Body of pancreas (tissue), 4 donors: Measurements from ENCODE around the gene MAP2K7. TPM values are rescaled to one million over a fixed set of nuclear protein-coding genes. Genes with fewer than 3 reads are reported as not detected.

Experiments
- ATAC-seq: fragments of 150-250 bp; one replicate; pipeline ENCODE4 v1.9.1; 2016
- DNase-seq, 4 donors: peaks; one replicate each; pipeline ENCODE4 v3.0.0-alpha.2; 2019
- H3K27ac ChIP-seq, 4 donors: fragments of 200-600 bp; sonication (generic); 1 replicate in 3 of 4; 2 replicates in 1 of 4; pipeline versions ENCODE4 v1.5.1 to v1.6.1; 2016 to 2019; ENCODE audit warnings: mild to moderate bottlenecking in 1 of 4, mixed read lengths in 1 of 4, moderate library complexity in 1 of 4
- H3K27me3 ChIP-seq, 2 donors: fragments of 200-600 bp; sonication (generic); one replicate each; pipeline ENCODE4 v1.6.0; 2016; ENCODE audit warnings: mild to moderate bottlenecking in 1 of 2
- H3K36me3 ChIP-seq, 2 donors: fragments of 200-600 bp; sonication (generic); replicated peaks in 1 of 2; 2 replicates each; pipeline ENCODE4 v1.5.1; 2016; ENCODE audit warnings: low read depth in 2 of 2; ENCODE audit not compliant: insufficient read depth in 1 of 2
- H3K4me1 ChIP-seq: fragments of 200-600 bp; sonication (generic); one replicate; pipeline ENCODE4 v1.6.0; 2016
- H3K4me3 ChIP-seq, 2 donors: fragments of 200-600 bp; sonication (generic); 1 replicate in 1 of 2; 2 replicates in 1 of 2; pipeline ENCODE4 v1.5.1; 2016 to 2019
- H3K9me3 ChIP-seq, 3 donors: fragments of 200-600 bp; sonication (generic); 1 replicate in 2 of 3; 2 replicates in 1 of 3; pipeline ENCODE4 v1.5.1; 2016
- POLR2A ChIP-seq, 3 donors: fragments of 450-650 bp; IDR thresholded peaks; one replicate each; pipeline ENCODE4 v1.6.1; 2016; ENCODE audit warnings: antibody characterized with exemption in 3 of 3, mild to moderate bottlenecking in 2 of 3
- WGBS, 2 donors: methylation state at CpG; one replicate each; pipeline ENCODE4 v1.1.5; 2017; 5-methylcytosine and 5-hydroxymethylcytosine counted together
- intact Hi-C: fragments of 100-400 bp; cut with DNase I; formaldehyde crosslinking; loops from one replicate; pipeline ENCODE4 v1.15.1; 2023
- total RNA-seq, 2 donors: library from RNA; depleted of rRNA; stranded (reverse); fragments of >200 nt; gene quantifications; one replicate each; pipeline ENCODE4 v1.1.0, GENCODE V29; 2016
- TF ChIP-seq, protein P1 (sequence below), 7 experiments: fragments of 450-650 bp in 4 of 7; fragments of 200-600 bp in 3 of 7; sonication (generic) in 3 of 7; IDR thresholded peaks; one replicate each; pipeline ENCODE4 v1.5.1; 2016 to 2019; ENCODE audit warnings: antibody characterized with exemption in 7 of 7

Gene MAP2K7
- total RNA-seq, 2 donors from 2014 or later: 8.0 to 34.9 TPM

DNA sequence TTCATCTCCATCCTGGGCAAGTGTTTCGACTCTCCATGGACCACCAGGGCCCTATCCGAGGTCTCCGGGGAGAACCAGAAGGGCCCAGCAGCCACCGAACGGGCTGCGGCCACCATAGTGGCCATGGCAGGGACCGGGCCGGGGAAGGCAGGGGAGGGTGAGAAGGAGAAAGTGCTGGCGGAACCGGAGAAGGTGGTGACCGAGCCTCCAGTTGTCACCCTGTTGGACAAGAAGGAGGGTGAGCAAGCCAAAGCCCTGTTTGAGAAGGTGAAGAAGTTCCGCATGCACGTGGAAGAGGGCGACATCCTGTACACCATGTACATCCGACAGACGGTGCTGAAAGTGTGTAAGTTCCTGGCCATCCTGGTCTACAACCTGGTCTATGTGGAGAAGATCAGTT is 4.7 kb upstream of the MAP2K7 start:
- intact Hi-C loops: no loop called here
- no peak overlapping the region for H3K27ac ChIP-seq
- no peaks in the 10 kb centered on the region for H3K36me3 ChIP-seq
- no peak for ATAC-seq
- no peak for DNase-seq
- no peak overlapping the region for H3K4me3 ChIP-seq
- no peaks in the 10 kb centered on the region for H3K9me3 ChIP-seq
- 96 to 97% methylated on average over 16 of the region's 16 CpGs for WGBS, 2 donors
- TF ChIP-seq POLR2A (IDR thresholded peaks at IDR 0.05): no peak
- TF ChIP-seq, protein P1, sequence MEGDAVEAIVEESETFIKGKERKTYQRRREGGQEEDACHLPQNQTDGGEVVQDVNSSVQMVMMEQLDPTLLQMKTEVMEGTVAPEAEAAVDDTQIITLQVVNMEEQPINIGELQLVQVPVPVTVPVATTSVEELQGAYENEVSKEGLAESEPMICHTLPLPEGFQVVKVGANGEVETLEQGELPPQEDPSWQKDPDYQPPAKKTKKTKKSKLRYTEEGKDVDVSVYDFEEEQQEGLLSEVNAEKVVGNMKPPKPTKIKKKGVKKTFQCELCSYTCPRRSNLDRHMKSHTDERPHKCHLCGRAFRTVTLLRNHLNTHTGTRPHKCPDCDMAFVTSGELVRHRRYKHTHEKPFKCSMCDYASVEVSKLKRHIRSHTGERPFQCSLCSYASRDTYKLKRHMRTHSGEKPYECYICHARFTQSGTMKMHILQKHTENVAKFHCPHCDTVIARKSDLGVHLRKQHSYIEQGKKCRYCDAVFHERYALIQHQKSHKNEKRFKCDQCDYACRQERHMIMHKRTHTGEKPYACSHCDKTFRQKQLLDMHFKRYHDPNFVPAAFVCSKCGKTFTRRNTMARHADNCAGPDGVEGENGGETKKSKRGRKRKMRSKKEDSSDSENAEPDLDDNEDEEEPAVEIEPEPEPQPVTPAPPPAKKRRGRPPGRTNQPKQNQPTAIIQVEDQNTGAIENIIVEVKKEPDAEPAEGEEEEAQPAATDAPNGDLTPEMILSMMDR (IDR thresholded peaks at IDR 0.05): no peak
- H3K4me1 ChIP-seq: peaks cover 22% of the 10 kb centered on the region
- H3K27me3 ChIP-seq: no peaks in the 10 kb centered on the region

DNA sequence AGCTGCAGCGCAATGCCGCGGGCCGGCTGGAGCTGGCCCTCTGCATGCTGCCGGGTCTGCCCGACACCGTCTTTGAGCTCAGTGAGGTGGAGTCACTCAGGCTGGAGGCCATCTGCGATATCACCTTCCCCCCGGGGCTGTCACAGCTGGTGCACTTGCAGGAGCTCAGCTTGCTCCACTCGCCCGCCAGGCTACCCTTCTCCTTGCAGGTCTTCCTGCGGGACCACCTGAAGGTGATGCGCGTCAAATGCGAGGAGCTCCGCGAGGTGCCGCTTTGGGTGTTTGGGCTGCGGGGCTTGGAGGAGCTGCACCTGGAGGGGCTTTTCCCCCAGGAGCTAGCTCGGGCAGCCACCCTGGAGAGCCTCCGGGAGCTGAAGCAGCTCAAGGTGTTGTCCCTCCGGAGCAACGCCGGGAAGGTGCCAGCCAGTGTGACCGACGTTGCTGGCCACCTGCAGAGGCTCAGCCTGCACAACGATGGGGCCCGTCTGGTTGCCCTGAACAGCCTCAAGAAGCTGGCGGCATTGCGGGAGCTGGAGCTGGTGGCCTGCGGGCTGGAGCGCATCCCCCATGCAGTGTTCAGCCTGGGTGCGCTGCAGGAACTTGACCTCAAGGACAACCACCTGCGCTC is 3.8 kb upstream of the MAP2K7 start:
- Histone ChIP-seq H3K4me1 (peaks cover 26% of the 10 kb centered on the region), H3K27ac (no peak overlapping the region), H3K9me3 (no peaks in the 10 kb centered on the region), H3K27me3 (no peaks in the 10 kb centered on the region), H3K4me3 (no peak overlapping the region), H3K36me3 (no peaks in the 10 kb centered on the region)
- DNase-seq (no peak), ATAC-seq (no peak)
- 90 to 96% methylated on average over 8 to 21 of the region's 34 CpGs for whole genome bisulfite sequencing, 2 donors
- TF ChIP-seq POLR2A (IDR thresholded peaks at IDR 0.05): no peak
- TF ChIP-seq, protein P1 (IDR thresholded peaks at IDR 0.05): no peak
- intact Hi-C loops: loop anchor here (10.0 kb wide), 1 partner anchor 45 kb away; no protein-coding TSS in a partner anchor

DNA sequence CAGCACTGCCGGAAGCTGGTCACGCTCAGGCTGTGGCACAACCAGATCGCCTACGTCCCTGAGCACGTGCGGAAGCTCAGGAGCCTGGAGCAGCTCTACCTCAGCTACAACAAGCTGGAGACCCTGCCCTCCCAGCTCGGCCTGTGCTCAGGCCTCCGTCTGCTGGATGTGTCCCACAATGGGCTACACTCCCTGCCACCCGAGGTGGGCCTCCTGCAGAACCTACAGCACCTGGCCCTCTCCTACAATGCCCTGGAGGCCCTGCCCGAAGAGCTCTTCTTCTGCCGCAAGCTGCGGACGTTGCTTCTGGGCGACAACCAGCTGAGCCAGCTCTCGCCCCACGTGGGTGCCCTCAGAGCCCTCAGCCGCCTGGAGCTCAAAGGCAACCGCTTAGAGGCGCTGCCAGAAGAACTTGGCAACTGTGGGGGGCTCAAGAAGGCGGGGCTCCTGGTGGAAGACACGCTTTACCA is 3.2 kb upstream of the MAP2K7 start:
- ATAC-seq (no peak), DNase-seq (no peak)
- WGBS, 2 donors: 81 to 91% methylated on average over 3 to 21 of the region's 21 CpGs
- no peak overlapping the region for H3K4me3 ChIP-seq
- H3K9me3 ChIP-seq: no peaks in the 10 kb centered on the region
- no peaks in the 10 kb centered on the region for H3K27me3 ChIP-seq
- H3K4me1 ChIP-seq: peaks cover 29% of the 10 kb centered on the region
- no peaks in the 10 kb centered on the region for H3K36me3 ChIP-seq
- intact Hi-C loops: loop anchor here (10.0 kb wide), 1 partner anchor 46 kb away; no protein-coding TSS in a partner anchor
- H3K27ac ChIP-seq: no peak overlapping the region
- TF ChIP-seq POLR2A (IDR thresholded peaks at IDR 0.05): no peak
- TF ChIP-seq, protein P1 (IDR thresholded peaks at IDR 0.05): no peak

DNA sequence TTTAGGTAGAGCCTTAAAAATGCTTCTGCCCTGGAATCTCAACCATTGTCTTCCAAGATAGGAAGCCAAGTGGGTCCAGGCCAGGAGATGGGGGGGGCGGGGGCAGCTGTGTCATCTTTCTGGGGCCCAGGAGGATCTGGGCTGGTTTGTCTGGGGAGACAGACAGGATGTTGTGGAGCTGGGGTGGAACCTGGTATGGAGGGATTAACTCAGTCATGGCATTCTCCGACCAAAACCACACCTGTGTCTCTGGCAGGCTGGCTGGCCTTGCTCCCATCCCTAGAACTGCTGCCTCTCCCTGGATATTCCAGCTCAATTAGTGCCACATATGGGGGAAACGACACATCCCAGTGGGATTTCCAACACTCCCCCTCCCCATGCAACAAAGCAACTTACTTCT is 2.7 kb upstream of the MAP2K7 start:
- DNase-seq (no peak), ATAC-seq (no peak)
- Histone ChIP-seq H3K4me1 (peaks cover 34% of the 10 kb centered on the region), H3K27ac (no peak overlapping the region), H3K4me3 (no peak overlapping the region), H3K27me3 (no peaks in the 10 kb centered on the region), H3K9me3 (no peaks in the 10 kb centered on the region), H3K36me3 (no peaks in the 10 kb centered on the region)
- TF ChIP-seq, protein P1 (IDR thresholded peaks at IDR 0.05): no peak
- no peak for TF ChIP-seq POLR2A (IDR thresholded peaks at IDR 0.05)
- intact Hi-C loops: loop anchor here (10.0 kb wide), 1 partner anchor 46 kb away; no protein-coding TSS in a partner anchor
- 67 to 68% methylated on average over 2 to 3 of the region's 3 CpGs for WGBS, 2 donors

DNA sequence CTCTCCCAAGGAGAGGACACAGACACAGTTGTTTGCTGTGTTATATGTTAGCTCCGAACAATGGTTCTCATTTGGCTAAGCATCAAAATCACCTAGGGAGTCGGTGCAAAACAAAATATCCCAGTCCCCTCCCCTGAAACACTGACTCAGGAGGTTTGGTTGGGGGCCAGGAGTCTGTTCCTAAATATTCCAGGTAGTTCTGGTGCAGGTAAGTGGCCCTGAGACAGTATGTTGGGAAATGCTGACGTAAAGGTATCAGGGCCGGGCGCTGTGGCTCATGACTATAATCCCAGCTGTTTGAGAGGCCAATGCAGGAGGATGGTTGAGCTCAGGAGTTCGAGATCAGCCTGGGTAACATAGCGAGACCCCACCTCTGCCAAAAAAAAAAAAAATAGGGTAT is 2.3 kb upstream of the MAP2K7 start:
- ATAC-seq (no peak), DNase-seq (no peak)
- TF ChIP-seq, protein P1 (IDR thresholded peaks at IDR 0.05): no peak
- TF ChIP-seq POLR2A (IDR thresholded peaks at IDR 0.05): no peak
- intact Hi-C loops: loop anchor here (10.0 kb wide), 1 partner anchor 47 kb away; no protein-coding TSS in a partner anchor
- Histone ChIP-seq H3K27ac (no peak overlapping the region), H3K4me1 (peaks cover 38% of the 10 kb centered on the region), H3K9me3 (no peaks in the 10 kb centered on the region), H3K36me3 (no peaks in the 10 kb centered on the region), H3K27me3 (no peaks in the 10 kb centered on the region), H3K4me3 (no peak overlapping the region)
- WGBS, 2 donors: 86 to 90% methylated on average over 7 of the region's 7 CpGs
